A673 (cell line): Measurements from ENCODE around the gene RANBP2. TPM values are rescaled to one million over a fixed set of nuclear protein-coding genes. Genes with fewer than 3 reads are reported as not detected.

ENCODE experiments used
- BruUV-seq: library from RNA; stranded (reverse); fragments of 400-500 nt; replicated peaks from 2 replicates; lab custom pipeline; 2021; lab: Mats Ljungman, UMichigan
- CTCF ChIA-PET: fragments of 300-600 bp; sonication (Branson Sonifier 250); formaldehyde crosslinking; loops from one replicate; lab custom pipeline; 2022; ENCODE audit warnings: antibody characterized with exemption; lab: Charles Lee
- POLR2A ChIA-PET: fragments of 300-600 bp; sonication (Branson Sonifier 250); formaldehyde crosslinking; loops from one replicate; lab custom pipeline; 2022; ENCODE audit warnings: antibody characterized with exemption; ENCODE audit not compliant: low non-redundant PET; lab: Charles Lee
- DNase-seq: peaks from one replicate; pipeline ENCODE4 v3.0.0-alpha.2; 2015; ENCODE audit warnings: low spot score
- H3K27ac ChIP-seq: fragments of 200-600 bp; sonication (generic); 2 replicates; pipeline ENCODE4 v1.5.1; 2016; ENCODE audit warnings: mixed run types, low read depth, mild to moderate bottlenecking, mixed read lengths, antibody characterized with exemption, low read length; ENCODE audit not compliant: poor library complexity, severe bottlenecking
- H3K27me3 ChIP-seq: fragments of 200-600 bp; sonication (generic); replicated peaks from 2 replicates; pipeline ENCODE4 v1.6.1; 2017; ENCODE audit warnings: mixed run types, low read depth, mild to moderate bottlenecking, mixed read lengths, antibody characterized with exemption, low read length; ENCODE audit not compliant: insufficient read depth, poor library complexity
- H3K36me3 ChIP-seq: fragments of 200-600 bp; sonication (generic); 2 replicates; pipeline ENCODE4 v1.6.1; 2016; ENCODE audit warnings: mixed run types, mild to moderate bottlenecking, mixed read lengths, antibody characterized with exemption, low read length; ENCODE audit not compliant: insufficient read depth, poor library complexity, severe bottlenecking
- H3K4me1 ChIP-seq: fragments of 200-600 bp; sonication (generic); 2 replicates; pipeline ENCODE4 v1.6.1; 2017; ENCODE audit warnings: mixed run types, mild to moderate bottlenecking, mixed read lengths, antibody characterized with exemption, low read length; ENCODE audit not compliant: insufficient read depth, poor library complexity, severe bottlenecking
- H3K4me3 ChIP-seq: fragments of 200-600 bp; sonication (generic); 2 replicates; pipeline ENCODE4 v1.5.1; 2016; ENCODE audit warnings: low read depth, mixed run types, mild to moderate bottlenecking, mixed read lengths, low read length; ENCODE audit not compliant: poor library complexity, severe bottlenecking
- H3K9me3 ChIP-seq: fragments of 200-600 bp; sonication (generic); 2 replicates; pipeline ENCODE4 v1.6.1; 2016; ENCODE audit warnings: mixed run types, low read depth, mild to moderate bottlenecking, mixed read lengths, antibody characterized with exemption, low read length; ENCODE audit not compliant: poor library complexity, severe bottlenecking
- EZH2 ChIP-seq: fragments of 200-600 bp; sonication (generic); IDR thresholded peaks from 2 replicates; pipeline ENCODE4 v1.6.1; 2017; ENCODE audit warnings: borderline replicate concordance, low read depth, mild to moderate bottlenecking, mixed read lengths, antibody characterized with exemption, low read length; ENCODE audit not compliant: poor library complexity, severe bottlenecking
- intact Hi-C: fragments of 100-400 bp; cut with micrococcal nuclease; formaldehyde crosslinking; loops from one replicate; pipeline ENCODE4 v1.10.0; 2022; ENCODE audit not compliant: unreplicated experiment
- total RNA-seq: library from RNA; stranded (reverse); gene quantifications from 2 replicates; pipeline ENCODE4 v1.2.3, GENCODE V29; 2021
- TF ChIP-seq, protein P1 (sequence below): fragments of 300-800, 200-600 bp; sonication (generic); conservative IDR thresholded peaks from 2 replicates; pipeline ENCODE4 v1.5.1; 2017; ENCODE audit warnings: low read depth, mild to moderate bottlenecking, antibody characterized with exemption, low read length, moderate library complexity, mixed read lengths

The RANBP2 gene
- total RNA-seq, 1 experiment from 2014 or later: 92.3 TPM

DNA sequence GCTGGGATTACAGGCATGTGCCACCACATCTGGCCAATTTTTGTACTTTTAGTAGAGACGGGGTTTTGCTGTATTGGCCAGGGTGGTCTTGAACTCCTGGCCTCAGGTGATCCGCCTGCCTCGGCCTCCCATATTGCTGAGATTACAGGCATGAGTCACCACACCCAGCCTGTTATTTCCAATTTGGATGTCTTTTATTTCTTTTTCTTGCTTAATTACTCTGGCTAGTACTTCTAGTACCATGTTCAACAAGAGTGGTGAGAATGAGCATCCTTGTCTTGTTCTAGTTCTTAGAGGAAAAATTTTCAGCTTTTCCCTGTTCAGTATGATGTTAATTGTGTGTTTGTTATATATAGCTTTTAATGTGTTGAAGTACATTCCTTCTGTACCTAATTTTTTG is 90.7 kb downstream of the RANBP2 start:
- ChIA-PET CTCF (no interaction called here), POLR2A (no interaction called here)
- Histone ChIP-seq H3K27me3 (no peaks in the 10 kb centered on the region), H3K4me1 (peaks cover 6% of the 10 kb centered on the region), H3K9me3 (peaks cover 22% of the 10 kb centered on the region), H3K27ac (no peak overlapping the region), H3K36me3 (peaks cover 45% of the 10 kb centered on the region), H3K4me3 (no peak overlapping the region)
- intact Hi-C loops: no loop called here
- no peak for DNase-seq
- BruUV-seq: no TSS peak
- TF ChIP-seq, protein P1, sequence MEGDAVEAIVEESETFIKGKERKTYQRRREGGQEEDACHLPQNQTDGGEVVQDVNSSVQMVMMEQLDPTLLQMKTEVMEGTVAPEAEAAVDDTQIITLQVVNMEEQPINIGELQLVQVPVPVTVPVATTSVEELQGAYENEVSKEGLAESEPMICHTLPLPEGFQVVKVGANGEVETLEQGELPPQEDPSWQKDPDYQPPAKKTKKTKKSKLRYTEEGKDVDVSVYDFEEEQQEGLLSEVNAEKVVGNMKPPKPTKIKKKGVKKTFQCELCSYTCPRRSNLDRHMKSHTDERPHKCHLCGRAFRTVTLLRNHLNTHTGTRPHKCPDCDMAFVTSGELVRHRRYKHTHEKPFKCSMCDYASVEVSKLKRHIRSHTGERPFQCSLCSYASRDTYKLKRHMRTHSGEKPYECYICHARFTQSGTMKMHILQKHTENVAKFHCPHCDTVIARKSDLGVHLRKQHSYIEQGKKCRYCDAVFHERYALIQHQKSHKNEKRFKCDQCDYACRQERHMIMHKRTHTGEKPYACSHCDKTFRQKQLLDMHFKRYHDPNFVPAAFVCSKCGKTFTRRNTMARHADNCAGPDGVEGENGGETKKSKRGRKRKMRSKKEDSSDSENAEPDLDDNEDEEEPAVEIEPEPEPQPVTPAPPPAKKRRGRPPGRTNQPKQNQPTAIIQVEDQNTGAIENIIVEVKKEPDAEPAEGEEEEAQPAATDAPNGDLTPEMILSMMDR: no peak
- no peak for TF ChIP-seq EZH2

DNA sequence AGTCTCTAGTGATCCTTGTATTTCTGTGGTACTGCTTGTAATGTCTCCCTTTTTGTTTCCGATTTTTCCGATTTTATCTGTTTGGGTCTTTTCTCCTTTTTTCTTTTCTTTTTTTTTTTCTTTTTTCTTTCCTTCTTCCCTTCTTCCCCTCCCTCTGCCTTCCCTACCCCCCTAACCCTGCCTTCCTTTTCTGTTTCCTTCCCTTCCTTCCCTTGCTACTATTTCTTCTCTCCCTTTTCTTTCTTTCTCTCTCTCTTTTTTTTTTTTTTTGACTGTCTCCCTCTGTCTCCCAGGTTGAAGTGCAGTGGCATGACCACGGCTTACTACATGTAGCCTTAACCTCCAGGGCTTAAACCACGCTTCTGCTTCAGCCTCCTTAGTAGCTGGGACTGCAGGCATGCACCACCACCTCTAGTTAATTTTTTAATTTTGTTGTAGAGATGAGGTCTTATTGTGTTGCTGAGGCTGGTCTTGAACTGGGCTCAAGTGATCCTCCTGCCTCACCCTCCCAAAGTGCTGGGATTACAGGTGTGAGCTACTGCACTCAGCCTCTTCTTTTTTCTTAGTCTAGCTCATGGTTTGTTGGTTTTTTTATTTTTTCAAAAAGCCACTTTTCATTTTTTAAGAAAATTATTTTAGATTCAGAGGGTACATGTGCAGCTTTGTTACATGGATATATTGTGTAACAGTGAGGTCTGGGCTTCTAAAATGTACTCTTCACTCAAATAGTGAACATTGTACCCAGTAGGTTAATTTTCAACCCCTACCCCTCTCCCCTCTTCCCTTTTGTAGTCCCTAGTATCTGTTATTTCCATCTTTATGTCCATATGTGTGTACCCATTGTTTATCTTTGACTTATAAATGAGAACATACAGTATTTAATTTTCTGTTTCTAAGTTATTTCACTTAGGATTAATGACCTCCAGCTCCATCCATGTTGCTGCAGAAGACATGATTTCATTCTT is 92.0 kb downstream of the RANBP2 start:
- H3K27me3 ChIP-seq: no peaks in the 10 kb centered on the region
- H3K4me1 ChIP-seq: peaks cover 6% of the 10 kb centered on the region
- POLR2A ChIA-PET: no interaction called here
- CTCF ChIA-PET: no interaction called here
- TF ChIP-seq, protein P1: no peak
- no peak for TF ChIP-seq EZH2
- no peak overlapping the region for H3K4me3 ChIP-seq
- peaks cover 22% of the 10 kb centered on the region for H3K9me3 ChIP-seq
- H3K36me3 ChIP-seq: peaks cover 51% of the 10 kb centered on the region
- no TSS peak for BruUV-seq
- intact Hi-C loops: no loop called here
- H3K27ac ChIP-seq: no peak overlapping the region
- DNase-seq: no peak

DNA sequence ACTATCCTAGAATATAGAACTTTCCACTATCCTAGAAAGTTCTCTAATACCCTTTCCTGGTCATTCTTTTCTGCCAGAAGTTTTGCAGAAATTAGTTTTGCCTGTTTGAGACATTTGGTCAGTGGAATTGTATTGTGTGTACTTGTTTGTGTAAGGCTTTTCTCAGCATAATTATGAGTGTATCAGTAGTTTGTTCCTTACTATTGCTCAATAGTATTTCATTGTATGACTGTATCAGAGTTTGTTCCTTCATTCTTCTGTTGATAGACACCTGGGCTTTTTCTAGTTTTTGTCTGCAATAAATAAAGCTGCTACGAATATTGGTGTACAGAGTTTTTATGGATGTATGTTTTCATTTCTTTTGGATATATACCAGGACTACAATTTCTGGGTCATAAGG is 94.5 kb downstream of the RANBP2 start:
- H3K4me1 ChIP-seq: no peaks in the 10 kb centered on the region
- no peaks in the 10 kb centered on the region for H3K27me3 ChIP-seq
- BruUV-seq: no TSS peak
- ChIA-PET POLR2A (no interaction called here), CTCF (no interaction called here)
- peaks cover 61% of the 10 kb centered on the region for H3K36me3 ChIP-seq
- no peak overlapping the region for H3K27ac ChIP-seq
- intact Hi-C loops: no loop called here
- DNase-seq: no peak
- H3K9me3 ChIP-seq: peaks cover 15% of the 10 kb centered on the region
- no peak overlapping the region for H3K4me3 ChIP-seq
- TF ChIP-seq, protein P1: no peak
- no peak for TF ChIP-seq EZH2
